ENCODE data around the gene SLC27A6. TPM values are rescaled to one million over a fixed set of nuclear protein-coding genes. Genes with fewer than 3 reads are reported as not detected.

SLC27A6 gene
- total and polyA plus RNA-seq, 2 experiments from 2014 or later: 2.0 to 4.8 TPM

DNA sequence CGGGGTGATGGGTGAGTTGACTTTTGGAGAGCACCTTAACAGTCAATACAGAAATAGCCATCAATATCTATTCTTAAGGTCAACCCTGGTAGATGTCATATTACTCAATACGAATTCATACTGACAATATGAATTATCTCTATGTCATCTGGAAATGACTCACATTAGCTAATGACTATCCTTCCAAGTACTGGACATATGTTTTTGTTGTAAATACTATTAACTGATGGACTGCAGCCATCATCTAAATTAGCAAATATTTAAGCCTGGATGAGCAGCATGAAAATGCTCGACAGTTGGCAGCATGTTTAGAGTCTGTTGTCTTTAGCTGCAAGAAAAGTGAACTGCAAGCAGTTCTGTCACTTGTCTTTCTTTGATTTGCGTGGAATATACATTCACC, 109.6 kb downstream of the SLC27A6 start:
- TF ChIP-seq ZNF331 (CRISPR knock-in tag; IDR thresholded peaks at IDR 0.05; ENCODE audit: low read depth) (no peak), EZH2phosphoT487 (IDR thresholded peaks at IDR 0.05; ENCODE audit: unreplicated experiment) (no peak), NANOG (IDR thresholded peaks at IDR 0.05; ENCODE audit: borderline replicate concordance) (no peak), JUNB (IDR thresholded peaks at IDR 0.05; ENCODE audit: unreplicated experiment) (no peak), ZNF462 (CRISPR knock-in tag; IDR thresholded peaks at IDR 0.05) (no peak), POLR2AphosphoS5 (IDR thresholded peaks at IDR 0.05; ENCODE audit: low read depth) (no peak), STAT1 (IDR thresholded peaks at IDR 0.05; ENCODE audit: unreplicated experiment) (no peak), ZNF114 (CRISPR knock-in tag; IDR thresholded peaks at IDR 0.05) (no peak), CREB1 (CRISPR knock-in tag; IDR thresholded peaks at IDR 0.05; ENCODE audit: low read depth) (no peak)
- TF ChIP-seq, protein P1, sequence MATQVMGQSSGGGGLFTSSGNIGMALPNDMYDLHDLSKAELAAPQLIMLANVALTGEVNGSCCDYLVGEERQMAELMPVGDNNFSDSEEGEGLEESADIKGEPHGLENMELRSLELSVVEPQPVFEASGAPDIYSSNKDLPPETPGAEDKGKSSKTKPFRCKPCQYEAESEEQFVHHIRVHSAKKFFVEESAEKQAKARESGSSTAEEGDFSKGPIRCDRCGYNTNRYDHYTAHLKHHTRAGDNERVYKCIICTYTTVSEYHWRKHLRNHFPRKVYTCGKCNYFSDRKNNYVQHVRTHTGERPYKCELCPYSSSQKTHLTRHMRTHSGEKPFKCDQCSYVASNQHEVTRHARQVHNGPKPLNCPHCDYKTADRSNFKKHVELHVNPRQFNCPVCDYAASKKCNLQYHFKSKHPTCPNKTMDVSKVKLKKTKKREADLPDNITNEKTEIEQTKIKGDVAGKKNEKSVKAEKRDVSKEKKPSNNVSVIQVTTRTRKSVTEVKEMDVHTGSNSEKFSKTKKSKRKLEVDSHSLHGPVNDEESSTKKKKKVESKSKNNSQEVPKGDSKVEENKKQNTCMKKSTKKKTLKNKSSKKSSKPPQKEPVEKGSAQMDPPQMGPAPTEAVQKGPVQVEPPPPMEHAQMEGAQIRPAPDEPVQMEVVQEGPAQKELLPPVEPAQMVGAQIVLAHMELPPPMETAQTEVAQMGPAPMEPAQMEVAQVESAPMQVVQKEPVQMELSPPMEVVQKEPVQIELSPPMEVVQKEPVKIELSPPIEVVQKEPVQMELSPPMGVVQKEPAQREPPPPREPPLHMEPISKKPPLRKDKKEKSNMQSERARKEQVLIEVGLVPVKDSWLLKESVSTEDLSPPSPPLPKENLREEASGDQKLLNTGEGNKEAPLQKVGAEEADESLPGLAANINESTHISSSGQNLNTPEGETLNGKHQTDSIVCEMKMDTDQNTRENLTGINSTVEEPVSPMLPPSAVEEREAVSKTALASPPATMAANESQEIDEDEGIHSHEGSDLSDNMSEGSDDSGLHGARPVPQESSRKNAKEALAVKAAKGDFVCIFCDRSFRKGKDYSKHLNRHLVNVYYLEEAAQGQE (IDR thresholded peaks at IDR 0.05; ENCODE audit: unreplicated experiment): no peak
- Histone ChIP-seq H3K4me2 (no peak overlapping the region), H3K36me3 (ENCODE audit: insufficient read depth) (no peaks in the 10 kb centered on the region), H3F3A (replicated peaks; ENCODE audit: low read depth) (no peaks in the 10 kb centered on the region), H3K79me2 (replicated peaks; ENCODE audit: insufficient read depth) (no peaks in the 10 kb centered on the region), H3K9me2 (ENCODE audit: insufficient read depth) (no peaks in the 10 kb centered on the region), H3K4me3 (no peak overlapping the region), H3K27ac (ENCODE audit: low read depth) (no peak overlapping the region), H4K20me1 (replicated peaks; ENCODE audit: insufficient read depth) (no peaks in the 10 kb centered on the region), H3K27me3 (ENCODE audit: insufficient read depth) (no peaks in the 10 kb centered on the region), H3K4me1 (ENCODE audit: insufficient read depth) (no peaks in the 10 kb centered on the region), H2AFZ (no peak overlapping the region)
- DNase-seq (ENCODE audit: low spot score) (no peak), ATAC-seq (no peak)
- H3K27me3 Mint-ChIP-seq (ENCODE audit: insufficient read depth, low read depth, poor library complexity): peaks cover 2% of the 10 kb centered on the region
- H3K4me3 Mint-ChIP-seq: no peak overlapping the region
- H3K36me3 Mint-ChIP-seq (ENCODE audit: low read depth): no peaks in the 10 kb centered on the region
- H3K9me3 Mint-ChIP-seq: no peaks in the 10 kb centered on the region
- H3K4me1 Mint-ChIP-seq: no peaks in the 10 kb centered on the region
- H3K27ac Mint-ChIP-seq: no peak overlapping the region

All from GM23338 (cell line).